Hepatocyte (in vitro differentiated cells): ENCODE data around the gene PLA1A.

Experiments
- CTCF ChIP-seq: fragments of 200-600 bp; sonication (generic); IDR thresholded peaks from 2 replicates; pipeline ENCODE4 v1.5.1; 2016; ENCODE audit warnings: antibody characterized with exemption, mild to moderate bottlenecking; ENCODE audit not compliant: poor library complexity
- EZH2 ChIP-seq: fragments of 200-600 bp; sonication (generic); IDR thresholded peaks from 2 replicates; pipeline ENCODE4 v1.6.1; 2016; ENCODE audit warnings: antibody characterized with exemption, mild to moderate bottlenecking, borderline replicate concordance

- no peak for TF ChIP-seq CTCF
- TF ChIP-seq EZH2: no peak
Observed at GRCh38 chr3:119641416-119641815, 43.7 kb downstream of the PLA1A start.
